Effector memory CD4-positive, alpha-beta T cell (primary cell): Measurements from ENCODE around the gene ZNF385D.

ENCODE experiments used
- DNase-seq, 3 donors: peaks; one replicate each; pipeline ENCODE4 v3.0.0-alpha.2; 2020
- H3K27ac ChIP-seq: 2 replicates; pipeline ENCODE4 v1.7.0; 2013; ENCODE audit warnings: mild to moderate bottlenecking, low read length, moderate library complexity; ENCODE audit not compliant: insufficient read depth, poor library complexity, severe bottlenecking
- H3K27me3 ChIP-seq: replicated peaks from 2 replicates; pipeline ENCODE4 v1.7.0; 2013; ENCODE audit warnings: mild to moderate bottlenecking, low read length; ENCODE audit not compliant: insufficient read depth, control insufficient read depth, poor library complexity, severe bottlenecking
- H3K36me3 ChIP-seq: 2 replicates; pipeline ENCODE4 v1.7.0; 2013; ENCODE audit warnings: mild to moderate bottlenecking, low read length, moderate library complexity; ENCODE audit not compliant: control insufficient read depth, insufficient read depth
- H3K4me1 ChIP-seq: 2 replicates; pipeline ENCODE4 v1.7.0; 2013; ENCODE audit warnings: low read length, mild to moderate bottlenecking; ENCODE audit not compliant: control insufficient read depth, insufficient read depth, poor library complexity, severe bottlenecking
- H3K4me3 ChIP-seq: 2 replicates; pipeline ENCODE4 v1.7.0; 2013; ENCODE audit warnings: low read length, low read depth, mild to moderate bottlenecking; ENCODE audit not compliant: insufficient read depth, poor library complexity, severe bottlenecking
- H3K9me3 ChIP-seq: 2 replicates; pipeline ENCODE4 v1.7.0; 2013; ENCODE audit warnings: mild to moderate bottlenecking, low read length, moderate library complexity; ENCODE audit not compliant: control insufficient read depth

The ZNF385D gene

DNA sequence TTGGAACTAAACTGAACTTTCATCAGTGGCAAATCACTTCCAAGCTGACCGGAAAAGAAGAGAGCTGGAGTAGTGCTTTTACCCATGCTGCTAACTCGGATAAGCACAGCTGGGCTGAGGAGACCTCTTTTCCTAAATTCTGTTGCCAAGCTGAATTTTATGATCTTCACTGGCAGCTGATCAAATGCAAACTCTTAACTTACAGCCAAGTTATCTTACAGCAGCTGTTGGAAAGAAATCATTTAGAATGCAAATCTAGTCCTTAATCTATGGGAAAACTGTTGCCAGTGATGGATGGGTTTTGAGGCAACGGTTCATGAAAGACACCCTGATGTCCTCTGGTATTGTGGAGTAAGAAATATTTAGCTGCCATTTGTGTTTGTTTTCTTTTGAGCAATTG, 216.5 kb downstream of the ZNF385D start:
- no peaks in the 10 kb centered on the region for H3K27me3 ChIP-seq
- H3K27ac ChIP-seq: no peak overlapping the region
- no peak overlapping the region for H3K4me3 ChIP-seq
- no peaks in the 10 kb centered on the region for H3K36me3 ChIP-seq
- H3K4me1 ChIP-seq: no peaks in the 10 kb centered on the region
- DNase-seq: no peak
- no peaks in the 10 kb centered on the region for H3K9me3 ChIP-seq

- Histone ChIP-seq H3K27me3 (no peaks in the 10 kb centered on the region), H3K4me3 (no peak overlapping the region), H3K9me3 (no peaks in the 10 kb centered on the region), H3K4me1 (no peaks in the 10 kb centered on the region), H3K27ac (no peak overlapping the region), H3K36me3 (no peaks in the 10 kb centered on the region)
- DNase-seq: no peak
Measured at GRCh38 chr3:21533002-21533401, 218.0 kb downstream of the ZNF385D start.

DNA sequence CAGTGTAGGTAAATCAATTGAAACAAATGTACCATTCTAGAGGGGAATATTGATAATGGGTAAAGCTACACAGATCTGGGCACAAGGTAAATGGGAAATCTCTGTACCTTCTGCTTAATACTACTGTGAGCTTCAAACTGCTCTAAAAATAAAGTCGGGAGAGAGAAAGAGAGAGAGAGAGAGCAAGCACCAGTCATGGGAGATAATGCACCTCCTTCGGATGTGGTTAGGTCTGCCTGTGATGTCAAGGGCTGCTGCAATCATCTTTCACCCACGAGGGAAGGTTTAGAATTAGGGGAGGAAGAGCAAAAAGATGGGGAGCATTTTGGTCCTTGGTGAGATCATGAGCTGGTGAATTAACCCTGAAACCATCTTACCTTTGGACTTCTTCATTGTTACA, 219.1 kb downstream of the ZNF385D start:
- no peaks in the 10 kb centered on the region for H3K36me3 ChIP-seq

GRCh38 chr3:21528291-21528995, 222.6 kb downstream of the ZNF385D start:
- Histone ChIP-seq H3K27ac (no peak overlapping the region), H3K27me3 (no peaks in the 10 kb centered on the region), H3K4me1 (no peaks in the 10 kb centered on the region), H3K9me3 (no peaks in the 10 kb centered on the region), H3K4me3 (no peak overlapping the region), H3K36me3 (no peaks in the 10 kb centered on the region)
- DNase-seq: no peak

More for the DNA sequence above, 219.1 kb downstream of the ZNF385D start:
- H3K4me1 ChIP-seq: no peaks in the 10 kb centered on the region
- no peak overlapping the region for H3K4me3 ChIP-seq
- no peaks in the 10 kb centered on the region for H3K9me3 ChIP-seq
- no peak overlapping the region for H3K27ac ChIP-seq
- no peaks in the 10 kb centered on the region for H3K27me3 ChIP-seq
- DNase-seq: no peak

- no peak for DNase-seq
- no peak overlapping the region for H3K4me3 ChIP-seq
- H3K4me1 ChIP-seq: no peaks in the 10 kb centered on the region
- H3K27me3 ChIP-seq: no peaks in the 10 kb centered on the region
- H3K9me3 ChIP-seq: no peaks in the 10 kb centered on the region
- H3K36me3 ChIP-seq: no peaks in the 10 kb centered on the region
- H3K27ac ChIP-seq: no peak overlapping the region
Measured at GRCh38 chr3:21526461-21526860, 224.5 kb downstream of the ZNF385D start.

DNA sequence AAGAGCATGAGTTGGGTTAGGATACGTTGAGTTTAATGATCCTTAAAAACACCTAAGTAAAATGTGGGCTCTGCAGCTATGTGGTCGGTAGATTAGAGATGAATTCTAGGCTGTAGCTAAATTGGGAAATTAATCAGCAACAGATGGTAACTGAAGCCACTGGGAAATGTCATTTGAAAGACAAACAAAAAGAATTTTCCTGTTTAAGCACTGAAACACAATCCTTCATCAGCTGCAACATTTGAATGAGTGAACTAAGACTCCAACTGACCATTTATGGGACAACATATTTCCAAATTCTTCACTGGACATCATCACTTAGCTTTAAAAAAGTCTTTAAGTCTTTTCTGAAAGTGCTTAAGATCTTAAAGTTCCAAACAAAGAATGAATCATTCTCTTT, 226.9 kb downstream of the ZNF385D start:
- H3K27me3 ChIP-seq: no peaks in the 10 kb centered on the region
- no peaks in the 10 kb centered on the region for H3K36me3 ChIP-seq
- no peaks in the 10 kb centered on the region for H3K9me3 ChIP-seq
- H3K27ac ChIP-seq: no peak overlapping the region
- H3K4me1 ChIP-seq: no peaks in the 10 kb centered on the region
- DNase-seq: no peak
- no peak overlapping the region for H3K4me3 ChIP-seq

DNA sequence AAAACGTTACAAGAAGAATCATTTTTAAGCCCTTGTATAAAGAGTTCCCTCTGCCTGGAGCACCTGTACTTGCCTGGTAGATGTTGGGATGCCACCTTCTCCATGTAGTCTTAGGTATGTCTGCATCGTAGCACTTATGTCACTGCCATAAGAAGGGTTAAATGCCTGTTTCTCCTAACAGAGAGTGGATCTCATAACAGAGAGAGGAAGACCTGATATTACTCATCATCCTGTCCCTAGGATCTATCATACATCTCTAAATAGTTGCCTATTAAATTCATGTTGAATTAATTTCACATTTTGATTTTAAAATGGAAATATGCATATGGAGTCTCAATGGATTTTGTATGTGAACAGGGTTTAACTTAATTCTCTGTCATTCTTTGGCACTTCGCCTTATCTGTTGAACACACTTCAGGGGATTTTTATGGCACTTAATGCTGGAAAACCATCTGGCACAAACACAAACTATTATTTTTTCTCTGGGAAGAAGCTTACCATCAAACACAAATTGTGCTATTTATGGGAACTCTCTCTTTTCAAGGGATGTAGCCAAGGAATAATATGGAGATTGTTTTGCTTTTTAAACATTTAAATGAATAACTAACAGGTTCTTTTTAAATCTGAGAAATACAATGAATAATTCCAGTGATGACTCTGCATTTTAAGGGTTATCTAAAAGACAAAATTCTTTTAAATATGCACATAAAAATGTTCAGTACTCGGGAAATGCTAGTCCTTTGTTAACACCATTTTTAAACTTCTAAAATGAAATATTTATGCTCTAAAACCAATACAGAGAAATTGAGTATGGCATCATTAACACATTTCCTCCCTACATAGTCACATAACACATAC, 230.7 kb downstream of the ZNF385D start:
- Histone ChIP-seq H3K9me3 (no peaks in the 10 kb centered on the region), H3K27me3 (no peaks in the 10 kb centered on the region), H3K36me3 (no peaks in the 10 kb centered on the region), H3K4me1 (no peaks in the 10 kb centered on the region), H3K4me3 (no peak overlapping the region), H3K27ac (no peak overlapping the region)
- DNase-seq: no peak

DNA sequence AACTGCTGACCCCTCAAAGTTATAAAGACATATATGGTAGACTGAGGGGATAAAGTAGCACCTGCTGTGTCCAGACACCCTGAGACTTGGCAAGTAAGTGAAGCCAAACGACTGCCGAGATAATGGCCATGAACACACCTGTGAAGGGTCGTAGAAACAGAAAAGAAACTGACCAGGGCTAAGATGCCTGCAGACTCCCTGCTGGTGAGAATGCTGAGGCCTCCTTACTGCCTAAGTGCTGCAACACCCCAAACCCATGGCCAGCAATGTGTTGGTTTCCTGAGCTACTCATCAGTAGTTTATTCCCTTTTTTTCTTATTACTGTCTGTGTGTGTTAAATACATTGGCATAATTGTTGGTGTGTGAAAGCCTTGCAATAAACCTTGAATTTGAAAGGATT, 233.8 kb downstream of the ZNF385D start:
- Histone ChIP-seq H3K36me3 (no peaks in the 10 kb centered on the region), H3K4me1 (no peaks in the 10 kb centered on the region), H3K9me3 (no peaks in the 10 kb centered on the region), H3K27me3 (no peaks in the 10 kb centered on the region), H3K4me3 (no peak overlapping the region), H3K27ac (no peak overlapping the region)
- DNase-seq: no peak

DNA sequence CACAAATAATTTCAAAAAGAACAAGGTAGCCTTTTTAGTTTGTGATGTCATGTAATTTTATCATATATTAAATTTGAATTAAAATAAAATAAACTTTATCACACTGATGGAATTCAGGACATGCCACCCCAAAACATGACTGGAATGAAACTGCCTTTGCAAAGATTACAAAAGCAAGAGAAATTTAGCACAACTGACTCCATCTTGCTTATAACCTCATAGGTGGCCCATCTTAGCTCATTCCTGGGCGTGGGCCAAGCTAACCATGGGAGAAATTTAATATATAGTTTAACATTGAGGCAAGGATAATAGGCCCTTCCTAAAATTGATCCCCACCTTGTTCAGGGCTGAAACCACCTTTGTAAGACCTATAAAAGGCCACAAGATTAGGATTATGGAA, 235.6 kb downstream of the ZNF385D start:
- no peaks in the 10 kb centered on the region for H3K4me1 ChIP-seq
- DNase-seq: no peak
- H3K4me3 ChIP-seq: no peak overlapping the region
- no peaks in the 10 kb centered on the region for H3K9me3 ChIP-seq
- no peaks in the 10 kb centered on the region for H3K36me3 ChIP-seq
- H3K27me3 ChIP-seq: no peaks in the 10 kb centered on the region
- no peak overlapping the region for H3K27ac ChIP-seq

DNA sequence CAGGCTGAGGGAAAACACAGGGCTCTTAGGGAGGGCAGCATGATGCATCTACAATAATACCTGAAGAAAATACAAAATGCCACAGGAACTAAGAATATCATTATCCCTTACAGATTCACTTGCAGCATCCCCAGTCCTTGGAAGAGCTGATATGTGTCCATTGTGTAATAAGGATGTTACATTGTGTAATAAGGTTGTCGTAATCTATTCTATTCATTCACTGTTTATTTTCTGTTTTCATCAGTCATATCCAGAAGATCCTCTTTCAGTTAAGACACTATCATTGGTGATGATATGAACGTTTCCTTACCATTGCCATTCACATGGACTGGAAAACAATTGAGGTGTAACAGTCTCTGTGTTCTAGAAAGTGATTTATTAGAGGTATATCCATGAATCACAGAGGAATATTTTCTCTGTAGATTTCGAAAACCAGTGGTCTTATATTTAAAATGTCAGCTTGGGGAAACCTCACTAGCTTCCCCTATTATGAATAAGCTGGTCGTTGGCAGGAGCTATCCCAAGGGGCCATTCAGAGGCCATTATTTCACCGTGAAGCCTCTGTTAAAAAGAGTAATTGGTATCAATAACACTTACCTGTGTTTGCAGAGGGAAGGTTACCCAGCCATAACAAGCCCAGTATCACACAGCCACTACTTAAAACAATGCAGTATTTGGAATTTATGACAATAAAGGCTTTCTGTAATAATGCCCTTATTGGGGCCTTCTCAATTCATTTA, 241.1 kb downstream of the ZNF385D start:
- Histone ChIP-seq H3K27me3 (no peaks in the 10 kb centered on the region), H3K4me3 (no peak overlapping the region), H3K9me3 (no peaks in the 10 kb centered on the region), H3K4me1 (no peaks in the 10 kb centered on the region), H3K36me3 (no peaks in the 10 kb centered on the region), H3K27ac (no peak overlapping the region)
- no peak for DNase-seq
